Measurements from ENCODE around the gene EEF1AKMT4. TPM values are rescaled to one million over a fixed set of nuclear protein-coding genes. Genes with fewer than 3 reads are reported as not detected.

The EEF1AKMT4 gene
- total and polyA plus RNA-seq, 8 donors, result 1.8 to 5.3 (median 2.9) TPM

GRCh38 chr3:184299488-184300377 is 50.3 kb downstream of the EEF1AKMT4 start:
- peak overlapping the region in 1 of 4 donors; percentile 19 for H3K27ac ChIP-seq
- peaks cover 8 to 18% (median 10%) of the 10 kb centered on the region in 3 donors for H3K4me1 ChIP-seq
- intact Hi-C loops (cut with DNase I), result no loop called here
- no peaks in the 10 kb centered on the region for H3K9me3 ChIP-seq
- peak overlapping the region; percentile 82 to 92 (median 84) for H3K4me3 ChIP-seq
- DNase-seq (no peak), FAIRE-seq (no peak), ATAC-seq (no peak)
- no peak for TF ChIP-seq CTCF (IDR thresholded peaks at IDR 0.05)
- no peaks in the 10 kb centered on the region for H3K27me3 ChIP-seq
- peaks cover 0 to 44% (median 32%) of the 10 kb centered on the region in 3 donors for H3K36me3 ChIP-seq
- WGBS, 2 donors, result 15 to 17% methylated on average over 25 to 29 of the region's 29 CpGs

- Histone ChIP-seq H3K4me1 (peaks cover 8 to 18% (median 10%) of the 10 kb centered on the region in 3 donors), H3K27me3 (no peaks in the 10 kb centered on the region), H3K27ac (no peak overlapping the region), H3K36me3 (peaks cover 0 to 44% (median 32%) of the 10 kb centered on the region in 3 donors), H3K9me3 (no peaks in the 10 kb centered on the region), H3K4me3 (peak overlapping the region in 2 of 4 donors; percentile 83 to 92)
- TF ChIP-seq CTCF (IDR thresholded peaks at IDR 0.05), result no peak
- intact Hi-C loops (cut with DNase I), result no loop called here
- DNase-seq, result no peak
- no peak for FAIRE-seq
- WGBS, 2 donors, result 64 to 77% methylated on average over 3 of the region's 3 CpGs
- no peak for ATAC-seq
These were observed 50.9 kb downstream of the EEF1AKMT4 start for GRCh38 chr3:184300378-184300720.

GRCh38 chr3:184305577-184305976 is 56.1 kb downstream of the EEF1AKMT4 start:
- ATAC-seq (peak in 3 of 4 donors; percentile 41 to 70 (median 69)), DNase-seq (no peak), FAIRE-seq (no peak)
- Histone ChIP-seq H3K27me3 (no peaks in the 10 kb centered on the region), H3K27ac (no peak overlapping the region), H3K36me3 (peaks cover 0 to 75% (median 41%) of the 10 kb centered on the region in 3 donors), H3K9me3 (no peaks in the 10 kb centered on the region), H3K4me1 (peaks cover 0 to 3% (median 2%) of the 10 kb centered on the region in 3 donors), H3K4me3 (no peak overlapping the region)
- intact Hi-C loops (cut with DNase I), result no loop called here
- 43 to 52% methylated on average over 1 of the region's 1 CpG for WGBS, 2 donors
- TF ChIP-seq CTCF (IDR thresholded peaks at IDR 0.05), result peak in 3 of 4 donors; percentile 15 to 19 (median 19)

- H3K9me3 ChIP-seq, result no peaks in the 10 kb centered on the region
- no peak overlapping the region for H3K4me3 ChIP-seq
- 81 to 82% methylated on average over 4 of the region's 4 CpGs for WGBS, 2 donors
- intact Hi-C loops (cut with DNase I), result no loop called here
- FAIRE-seq (no peak), DNase-seq (no peak), ATAC-seq (no peak)
- H3K27ac ChIP-seq, result no peak overlapping the region
- H3K27me3 ChIP-seq, result no peaks in the 10 kb centered on the region
- no peak for TF ChIP-seq CTCF (IDR thresholded peaks at IDR 0.05)
- H3K4me1 ChIP-seq, result no peaks in the 10 kb centered on the region
- peaks cover 0 to 66% (median 39%) of the 10 kb centered on the region in 3 donors for H3K36me3 ChIP-seq
These were observed 57.0 kb downstream of the EEF1AKMT4 start for GRCh38 chr3:184306341-184306972.
